ENCODE data around the gene DDX28. TPM values are rescaled to one million over a fixed set of nuclear protein-coding genes. Genes with fewer than 3 reads are reported as not detected.

Gene DDX28
- polyA plus RNA-seq, 2 of the 4 experiments (the other 2 are of a cell fraction): 14.0 to 14.9 TPM

DNA sequence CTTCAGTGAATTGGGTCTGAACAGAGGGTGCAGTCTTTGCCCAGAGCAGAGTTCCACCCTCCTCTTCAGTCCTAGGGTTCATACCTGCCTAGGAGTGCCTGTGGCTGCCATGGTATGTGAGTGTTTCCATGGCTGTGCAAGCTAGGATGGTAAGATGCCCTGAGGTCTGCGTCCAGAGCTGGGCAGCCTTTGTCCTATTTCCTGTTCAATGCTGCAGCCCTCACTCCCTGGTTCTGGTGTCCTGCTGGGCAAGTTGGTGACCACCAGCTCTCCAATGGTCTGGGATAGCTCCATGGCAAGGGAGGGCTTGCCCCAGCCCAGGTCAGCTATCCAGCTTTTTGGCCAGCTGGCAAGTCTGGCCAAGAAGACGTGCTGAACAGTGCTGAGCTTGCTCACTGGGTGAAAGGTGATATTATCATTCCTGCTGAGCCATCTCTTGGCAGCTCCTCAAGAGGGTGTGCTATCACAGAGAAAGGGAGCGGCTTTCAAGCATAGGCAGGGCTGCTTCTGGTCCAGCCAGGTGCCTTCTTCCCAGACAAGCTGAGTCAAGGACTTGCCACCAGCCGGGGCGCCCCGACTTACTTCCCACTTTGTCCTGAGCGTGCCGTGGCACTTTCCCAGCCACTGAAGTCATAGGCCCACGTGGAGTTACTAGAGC is 49.1 kb upstream of the DDX28 start:
- WGBS (ENCODE audit: missing lambda C conversion rate): 59% methylated on average over 4 of the region's 9 CpGs
- ATAC-seq (peak; percentile 67 to 82), FAIRE-seq (no peak), DNase-seq (ENCODE audit: low read depth in 1 of 2, low spot score in 1 of 2) (peak in 1 of 2 experiments; percentile 60)
- no peak for TF ChIP-seq RARB (CRISPR knock-in tag; IDR thresholded peaks at IDR 0.05)
- TF ChIP-seq MAFK (IDR thresholded peaks at IDR 0.05; ENCODE audit: partially characterized antibody): peak; percentile 49
- H3K4me1 ChIP-seq: peaks cover 11% of the 10 kb centered on the region
- no peaks in the 10 kb centered on the region for H3K9me3 ChIP-seq
- H3K4me3 ChIP-seq: no peak overlapping the region
- POLR2A ChIA-PET: interaction anchor here (3.7 kb wide), 1 partner anchor 13 kb away, joined by 20 read pairs; the partner anchor contains the start of gene NFATC3
- H3K27ac ChIP-seq: 0 out of 6 replicates have a peak overlapping the region, but pooled peaks of 1 of the 2 experiments have one; percentile 6
- H3K4me2 ChIP-seq: no peak overlapping the region
- CTCF ChIA-PET: interaction anchor here (1.0 to 2.1 kb wide), 5 partner anchors 8 to 192 kb away, joined by 3 to 9 read pairs (median 3); partner anchors contain the start of gene SLC7A6

DNA sequence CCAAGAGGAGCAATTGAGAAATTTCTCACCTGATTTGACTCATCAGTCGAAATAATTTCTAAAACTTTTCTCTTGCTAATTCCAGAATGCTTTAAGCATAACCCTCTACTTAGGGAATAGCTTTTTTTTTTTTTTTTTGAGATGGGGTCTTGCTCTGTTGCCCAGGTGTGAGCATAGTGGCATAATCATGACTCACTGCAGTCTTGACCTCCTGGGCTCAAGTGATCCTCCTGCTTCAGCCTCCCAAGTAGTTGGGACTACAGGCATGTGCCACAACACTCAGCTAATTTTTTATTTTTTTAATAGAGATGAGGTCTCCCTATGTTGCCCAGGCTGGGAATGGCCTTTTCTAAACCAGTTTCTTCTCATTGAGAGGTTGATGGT is 48.5 kb upstream of the DDX28 start:
- Histone ChIP-seq H3K4me2 (no peak overlapping the region), H3K4me1 (peaks cover 11% of the 10 kb centered on the region), H3K4me3 (no peak overlapping the region), H3K9me3 (no peaks in the 10 kb centered on the region), H3K27ac (no peak overlapping the region)
- CTCF ChIA-PET: interaction anchor here (0.6 to 2.1 kb wide), 7 partner anchors 8 to 193 kb away, joined by 3 to 9 read pairs (median 3); partner anchors contain the start of gene SLC7A6
- TF ChIP-seq ZFP36 (IDR thresholded peaks at IDR 0.05; ENCODE audit: borderline replicate concordance, partially characterized antibody) (no peak), CBX2 (IDR thresholded peaks at IDR 0.05; ENCODE audit: borderline replicate concordance, low read depth) (no peak), CBX8 (IDR thresholded peaks at IDR 0.05) (no peak), BHLHE40 (IDR thresholded peaks at IDR 0.05; ENCODE audit: low read depth, low read length) (no peak), SREBF2 (IDR thresholded peaks at IDR 0.05) (no peak)
- FAIRE-seq (no peak), ATAC-seq (no peak), DNase-seq (ENCODE audit: low read depth in 1 of 2, low spot score in 1 of 2) (no peak)
- 87% methylated on average over 1 of the region's 1 CpG for WGBS (ENCODE audit: missing lambda C conversion rate)
- POLR2A ChIA-PET: interaction anchor here (3.7 kb wide), 1 partner anchor 13 kb away, joined by 20 read pairs; the partner anchor contains the start of gene NFATC3

- no peak overlapping the region for H3K4me3 ChIP-seq
- no peaks in the 10 kb centered on the region for H3K9me3 ChIP-seq
- peaks cover 11% of the 10 kb centered on the region for H3K4me1 ChIP-seq
- H3K27ac ChIP-seq: no peak overlapping the region
- FAIRE-seq: no peak
- no peak for ATAC-seq
- CTCF ChIA-PET: interaction anchor here (0.6 to 2.1 kb wide), 10 partner anchors 9 to 193 kb away, joined by 3 to 9 read pairs (median 4); partner anchors contain the start of gene SLC7A6
- no peak overlapping the region for H3K4me2 ChIP-seq
- no peak for DNase-seq (ENCODE audit: low read depth in 1 of 2, low spot score in 1 of 2)
- WGBS (ENCODE audit: missing lambda C conversion rate): 92% methylated on average over 14 of the region's 14 CpGs
- POLR2A ChIA-PET: interaction anchor here (3.7 kb wide), 1 partner anchor 14 kb away, joined by 20 read pairs; the partner anchor contains the start of gene NFATC3
- TF ChIP-seq EHF (CRISPR knock-in tag; IDR thresholded peaks at IDR 0.05) (no peak), MYC (IDR thresholded peaks at IDR 0.05; ENCODE audit: borderline replicate concordance, low read length) (no peak), CBX2 (IDR thresholded peaks at IDR 0.05; ENCODE audit: borderline replicate concordance, low read depth) (no peak), KDM5A (IDR thresholded peaks at IDR 0.05) (no peak), POLR2AphosphoS2 (conservative IDR thresholded peaks at IDR 0.05; ENCODE audit: low read length) (no peak), ZNF302 (CRISPR knock-in tag; IDR thresholded peaks at IDR 0.05) (no peak), USF2 (IDR thresholded peaks at IDR 0.05) (no peak), NFE2L2 (conservative IDR thresholded peaks at IDR 0.05; ENCODE audit: low read length) (no peak), POLR2A (IDR thresholded peaks at IDR 0.05; ENCODE audit: low read length) (no peak), REST (IDR thresholded peaks at IDR 0.05) (no peak), MAFK (IDR thresholded peaks at IDR 0.05; ENCODE audit: partially characterized antibody) (no peak), ZSCAN20 (CRISPR knock-in tag; IDR thresholded peaks at IDR 0.05) (no peak), RFX5 (IDR thresholded peaks at IDR 0.05) (no peak), JUN (IDR thresholded peaks at IDR 0.05) (no peak)
- TF ChIP-seq, protein P1, sequence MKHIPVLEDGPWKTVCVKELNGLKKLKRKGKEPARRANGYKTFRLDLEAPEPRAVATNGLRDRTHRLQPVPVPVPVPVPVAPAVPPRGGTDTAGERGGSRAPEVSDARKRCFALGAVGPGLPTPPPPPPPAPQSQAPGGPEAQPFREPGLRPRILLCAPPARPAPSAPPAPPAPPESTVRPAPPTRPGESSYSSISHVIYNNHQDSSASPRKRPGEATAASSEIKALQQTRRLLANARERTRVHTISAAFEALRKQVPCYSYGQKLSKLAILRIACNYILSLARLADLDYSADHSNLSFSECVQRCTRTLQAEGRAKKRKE (CRISPR knock-in tag; IDR thresholded peaks at IDR 0.05; ENCODE audit: low read depth): no peak
- TF ChIP-seq, protein P2, sequence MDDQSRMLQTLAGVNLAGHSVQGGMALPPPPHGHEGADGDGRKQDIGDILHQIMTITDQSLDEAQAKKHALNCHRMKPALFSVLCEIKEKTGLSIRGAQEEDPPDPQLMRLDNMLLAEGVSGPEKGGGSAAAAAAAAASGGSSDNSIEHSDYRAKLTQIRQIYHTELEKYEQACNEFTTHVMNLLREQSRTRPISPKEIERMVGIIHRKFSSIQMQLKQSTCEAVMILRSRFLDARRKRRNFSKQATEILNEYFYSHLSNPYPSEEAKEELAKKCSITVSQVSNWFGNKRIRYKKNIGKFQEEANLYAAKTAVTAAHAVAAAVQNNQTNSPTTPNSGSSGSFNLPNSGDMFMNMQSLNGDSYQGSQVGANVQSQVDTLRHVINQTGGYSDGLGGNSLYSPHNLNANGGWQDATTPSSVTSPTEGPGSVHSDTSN (IDR thresholded peaks at IDR 0.05): no peak
- TF ChIP-seq, protein P3, sequence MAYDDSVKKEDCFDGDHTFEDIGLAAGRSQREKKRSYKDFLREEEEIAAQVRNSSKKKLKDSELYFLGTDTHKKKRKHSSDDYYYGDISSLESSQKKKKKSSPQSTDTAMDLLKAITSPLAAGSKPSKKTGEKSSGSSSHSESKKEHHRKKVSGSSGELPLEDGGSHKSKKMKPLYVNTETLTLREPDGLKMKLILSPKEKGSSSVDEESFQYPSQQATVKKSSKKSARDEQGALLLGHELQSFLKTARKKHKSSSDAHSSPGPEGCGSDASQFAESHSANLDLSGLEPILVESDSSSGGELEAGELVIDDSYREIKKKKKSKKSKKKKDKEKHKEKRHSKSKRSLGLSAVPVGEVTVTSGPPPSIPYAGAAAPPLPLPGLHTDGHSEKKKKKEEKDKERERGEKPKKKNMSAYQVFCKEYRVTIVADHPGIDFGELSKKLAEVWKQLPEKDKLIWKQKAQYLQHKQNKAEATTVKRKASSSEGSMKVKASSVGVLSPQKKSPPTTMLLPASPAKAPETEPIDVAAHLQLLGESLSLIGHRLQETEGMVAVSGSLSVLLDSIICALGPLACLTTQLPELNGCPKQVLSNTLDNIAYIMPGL (CRISPR knock-in tag; IDR thresholded peaks at IDR 0.05; ENCODE audit: borderline replicate concordance): no peak
- TF ChIP-seq, protein P4, sequence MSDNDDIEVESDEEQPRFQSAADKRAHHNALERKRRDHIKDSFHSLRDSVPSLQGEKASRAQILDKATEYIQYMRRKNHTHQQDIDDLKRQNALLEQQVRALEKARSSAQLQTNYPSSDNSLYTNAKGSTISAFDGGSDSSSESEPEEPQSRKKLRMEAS (IDR thresholded peaks at IDR 0.05): no peak
These were observed 47.9 kb upstream of the DDX28 start for GRCh38 chr16:68070806-68071517.
